Measurements from ENCODE around the gene ZSCAN5A.
"Not testable (repeated sequence)": the region's sequence is repeated elsewhere in the genome, so short reads cannot be mapped to it uniquely, and the experiment has no call there.

ZSCAN5A gene

GRCh38 chr19:56199687-56200086 lies 115.0 kb downstream of the ZSCAN5A start:
- no peak for DNase-seq

DNA sequence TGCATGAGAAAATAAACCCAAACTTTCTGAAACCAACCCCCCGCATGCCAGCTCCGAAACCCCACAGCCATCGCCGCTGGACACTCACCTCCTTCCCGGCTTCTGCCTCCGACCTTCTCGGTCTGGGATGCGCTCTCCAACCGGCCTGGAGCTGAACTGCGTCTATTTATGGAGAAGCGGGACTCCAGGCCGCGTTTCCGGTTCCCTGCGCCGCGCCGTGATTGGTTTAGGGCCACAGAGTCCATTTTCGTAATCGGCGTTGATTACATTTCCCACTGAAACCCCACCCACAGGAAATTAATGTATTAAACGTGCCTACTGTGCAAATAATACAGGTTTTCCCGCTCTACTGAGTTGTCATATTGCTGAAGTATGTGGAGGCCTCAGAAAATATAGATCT lies 117.0 kb downstream of the ZSCAN5A start, which contains the start of gene ZSCAN5B:
Gene ZSCAN5B (minus strand): TSS at position 138 of the 400 bp plus-strand sequence. CDS start 4,731 bp downstream, outside the sequence.
- not testable (repeated sequence) for DNase-seq

DNA sequence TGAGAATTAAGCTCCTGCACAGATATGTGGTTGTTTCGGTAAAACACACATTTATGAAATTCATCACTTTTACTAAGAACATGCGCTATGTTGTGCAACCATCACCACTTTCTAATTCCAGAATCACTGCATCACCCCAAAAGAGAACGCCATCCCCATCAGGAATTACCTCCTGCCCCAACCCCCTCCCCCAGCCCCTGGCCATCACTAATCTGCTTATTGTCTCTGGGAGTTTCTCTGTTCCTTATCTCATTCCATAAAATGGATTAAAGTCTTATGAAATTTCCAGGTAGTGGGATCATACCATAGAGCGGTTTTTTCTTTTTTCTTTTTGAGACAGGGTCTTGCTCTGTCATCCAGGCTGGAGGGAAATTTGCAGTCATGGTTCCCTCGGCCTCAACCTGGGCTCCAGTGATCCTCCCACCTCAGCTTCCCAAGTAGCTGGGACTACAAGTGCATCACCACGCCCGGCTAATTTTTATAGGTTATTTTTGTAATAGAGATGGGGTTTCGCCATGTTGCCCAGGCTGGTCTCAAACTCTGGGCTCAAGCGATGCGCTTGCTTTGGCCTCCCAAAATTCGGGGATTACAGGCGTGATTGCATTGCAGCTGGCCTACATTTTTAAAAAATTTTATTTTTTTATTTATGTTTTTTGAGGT lies 120.5 kb downstream of the ZSCAN5A start:
- no peak for DNase-seq

DNA sequence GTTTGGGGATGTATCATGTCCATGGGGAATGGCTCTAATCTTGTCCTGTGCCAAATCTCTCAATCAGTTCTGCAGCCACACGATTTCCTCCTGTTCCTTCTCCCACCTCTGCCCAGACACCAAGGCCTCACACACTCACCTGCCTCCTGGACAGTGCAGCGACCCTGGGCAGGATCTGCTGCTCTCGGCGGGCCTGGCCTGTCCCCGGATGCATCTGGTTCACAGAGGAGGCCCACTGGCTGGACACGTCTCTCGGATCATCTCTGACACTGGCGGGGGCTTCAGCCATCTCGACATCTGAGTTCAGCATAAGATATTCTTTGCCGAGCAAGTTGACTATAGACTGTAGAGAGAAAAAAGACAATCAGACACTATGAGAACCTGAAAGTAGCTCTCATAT lies 122.9 kb downstream of the ZSCAN5A start:
- DNase-seq: no peak

GRCh38 chr19:56191115-56191514 lies 123.5 kb downstream of the ZSCAN5A start:
- DNase-seq: no peak

DNA sequence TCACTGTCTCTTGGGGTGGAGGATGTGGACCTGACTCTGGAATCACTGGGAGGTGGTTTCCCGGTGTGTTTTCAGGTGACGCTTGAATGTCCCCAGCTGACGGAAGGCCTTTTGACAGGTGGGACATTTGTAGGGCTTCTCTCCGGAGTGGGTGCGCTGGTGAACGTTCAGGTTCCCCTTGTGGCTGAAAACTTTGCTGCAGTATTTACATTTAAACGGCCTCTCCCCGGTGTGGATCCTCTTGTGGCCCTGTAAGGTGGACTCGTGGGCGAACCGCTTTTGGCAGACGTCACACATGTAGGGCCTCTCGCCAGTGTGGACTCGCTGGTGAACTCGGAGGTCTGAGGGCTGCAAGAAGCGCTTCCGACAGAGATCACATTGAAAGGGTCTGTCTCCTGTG lies 124.9 kb downstream of the ZSCAN5A start:
- DNase-seq: no peak

- DNase-seq: no peak
Measured at GRCh38 chr19:56177564-56178243, 136.9 kb downstream of the ZSCAN5A start.

DNA sequence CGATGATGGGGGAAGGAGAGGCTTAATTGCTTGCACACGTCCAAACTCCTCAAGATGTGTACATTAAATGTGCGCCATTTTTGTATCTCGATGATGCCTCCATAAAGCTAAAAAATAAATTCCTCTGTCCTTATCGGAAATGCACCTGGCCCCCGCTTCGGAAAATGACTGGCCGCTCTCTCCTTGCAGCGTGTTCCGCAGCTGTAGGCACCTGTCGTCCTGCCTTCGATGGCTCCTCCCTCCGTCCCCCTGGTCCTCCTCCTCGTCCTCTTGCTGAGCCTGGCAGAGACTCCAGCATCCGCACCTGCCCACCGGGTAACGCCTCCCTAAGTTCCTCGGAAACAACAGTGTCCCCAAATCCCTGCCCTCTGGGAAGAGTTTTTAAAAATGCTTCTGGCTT lies 137.8 kb downstream of the ZSCAN5A start:
- peak; percentile 22 for DNase-seq

- DNase-seq: not testable (repeated sequence)
Measured at GRCh38 chr19:56176310-56176709, 138.3 kb downstream of the ZSCAN5A start.

DNA sequence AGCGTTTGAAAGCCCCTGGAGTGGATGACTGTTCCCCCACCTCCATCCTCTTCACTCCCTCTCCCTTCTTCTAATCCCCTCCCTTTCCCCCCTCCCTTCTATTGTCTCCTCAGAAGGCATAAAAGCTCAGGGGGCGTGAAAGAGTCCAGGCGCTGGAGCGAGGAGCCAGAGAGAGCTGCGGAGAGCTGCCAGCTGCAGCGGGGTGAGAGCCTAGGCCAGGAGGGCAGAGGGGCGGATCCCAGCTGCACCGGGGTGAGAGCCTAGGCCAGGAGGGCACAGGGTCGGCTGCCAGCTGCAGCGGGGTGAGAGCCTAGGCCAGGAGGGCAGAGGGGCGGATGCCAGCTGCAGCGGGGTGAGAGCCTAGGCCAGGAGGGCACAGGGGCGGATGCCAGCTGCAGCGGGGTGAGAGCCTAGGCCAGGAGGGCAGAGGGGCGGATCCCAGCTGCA lies 138.8 kb downstream of the ZSCAN5A start, which contains the start of gene GALP:
Gene GALP (plus strand): TSS at position 148 of the 447 bp plus-strand sequence. CDS start 1,101 bp downstream, outside the sequence.
- DNase-seq: peak; percentile 9

DNA sequence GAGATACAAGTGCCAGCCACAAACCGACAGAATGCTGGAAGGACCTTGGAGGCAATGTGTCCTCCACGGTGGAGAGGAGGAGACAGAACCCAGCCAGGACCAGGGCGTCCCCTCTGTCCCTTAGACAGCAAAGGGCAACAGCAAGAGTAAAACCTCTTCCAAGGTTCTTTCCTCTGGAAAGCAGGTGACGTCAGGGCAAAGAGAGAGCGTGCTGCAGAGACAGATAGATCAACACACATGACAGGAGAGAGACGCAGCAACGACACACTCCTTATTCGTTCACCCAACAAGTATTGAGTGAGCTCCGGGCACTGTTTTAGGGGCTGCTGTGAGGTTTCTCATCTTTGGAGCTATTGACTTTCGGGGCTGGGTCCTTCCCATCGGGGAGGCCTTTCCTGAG lies 140.1 kb downstream of the ZSCAN5A start:
- DNase-seq: no peak

DNA sequence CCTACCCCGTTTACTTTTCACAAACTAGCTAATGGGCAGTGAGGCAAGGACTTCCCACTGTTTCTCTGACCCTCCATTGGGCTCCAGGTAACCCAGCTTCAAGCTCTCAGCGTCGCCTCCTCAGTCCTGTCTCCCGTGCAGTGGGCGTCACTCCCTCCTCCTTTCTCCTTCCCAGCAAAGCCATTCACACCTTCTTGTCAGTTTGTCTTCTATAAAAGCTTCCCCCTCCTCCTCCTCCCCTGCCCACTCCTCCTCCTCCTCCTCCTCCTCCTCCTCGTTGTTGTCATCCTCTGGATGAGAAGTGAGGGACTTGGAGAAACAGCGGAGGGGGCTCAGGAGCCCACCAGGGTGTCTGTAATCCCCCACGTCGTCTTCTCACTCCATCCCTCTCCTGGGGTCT lies 140.6 kb downstream of the ZSCAN5A start:
- no peak for DNase-seq
